VCaP (cell line): ENCODE measurements around the gene NIPSNAP2.

Source experiments
- H3K27ac ChIP-seq: fragments of 450-650 bp; 2 replicates; pipeline ENCODE4 v1.5.1; 2017
- CTCF ChIP-seq: fragments of 450-650 bp; conservative IDR thresholded peaks from 2 replicates; pipeline ENCODE4 v1.5.1; 2017; ENCODE audit warnings: mild to moderate bottlenecking, moderate library complexity

Gene NIPSNAP2

GRCh38 chr7:55964261-55965099 lies at the start of gene NIPSNAP2:
Gene NIPSNAP2, plus strand, starts transcription at chr7:55964585. Its CDS starts 25 bp downstream, at chr7:55964610.
- H3K27ac ChIP-seq = peak within 1 kb of the TSS; percentile 96
- peak; percentile 99 for TF ChIP-seq CTCF

- H3K27ac ChIP-seq = no peak overlapping the region
- no peak for TF ChIP-seq CTCF
Measured at GRCh38 chr7:55917771-55918170, 46.6 kb upstream of the NIPSNAP2 start.

GRCh38 chr7:55928006-55928767 lies 36.2 kb upstream of the NIPSNAP2 start:
- no peak overlapping the region for H3K27ac ChIP-seq
- no peak for TF ChIP-seq CTCF

- H3K27ac ChIP-seq = no peak overlapping the region
- TF ChIP-seq CTCF = no peak
Measured at GRCh38 chr7:55931421-55932151, 32.8 kb upstream of the NIPSNAP2 start.

GRCh38 chr7:55939514-55940123 lies 24.8 kb upstream of the NIPSNAP2 start:
- H3K27ac ChIP-seq = no peak overlapping the region

GRCh38 chr7:55946545-55946944 lies 17.8 kb upstream of the NIPSNAP2 start:
- no peak overlapping the region for H3K27ac ChIP-seq
- TF ChIP-seq CTCF = no peak

More at GRCh38 chr7:55939514-55940123, 24.8 kb upstream of the NIPSNAP2 start:
- no peak for TF ChIP-seq CTCF
